GM18907 (cell line): ENCODE data around the gene TEKTIP1.

ENCODE experiments used
- ATAC-seq: cut with Tn5 transposase; IDR thresholded peaks from one replicate; pipeline ENCODE4 v1.9.1; 2021; ENCODE audit warnings: mild to moderate bottlenecking, moderate library complexity; ENCODE audit not compliant: unreplicated experiment

Gene TEKTIP1

DNA sequence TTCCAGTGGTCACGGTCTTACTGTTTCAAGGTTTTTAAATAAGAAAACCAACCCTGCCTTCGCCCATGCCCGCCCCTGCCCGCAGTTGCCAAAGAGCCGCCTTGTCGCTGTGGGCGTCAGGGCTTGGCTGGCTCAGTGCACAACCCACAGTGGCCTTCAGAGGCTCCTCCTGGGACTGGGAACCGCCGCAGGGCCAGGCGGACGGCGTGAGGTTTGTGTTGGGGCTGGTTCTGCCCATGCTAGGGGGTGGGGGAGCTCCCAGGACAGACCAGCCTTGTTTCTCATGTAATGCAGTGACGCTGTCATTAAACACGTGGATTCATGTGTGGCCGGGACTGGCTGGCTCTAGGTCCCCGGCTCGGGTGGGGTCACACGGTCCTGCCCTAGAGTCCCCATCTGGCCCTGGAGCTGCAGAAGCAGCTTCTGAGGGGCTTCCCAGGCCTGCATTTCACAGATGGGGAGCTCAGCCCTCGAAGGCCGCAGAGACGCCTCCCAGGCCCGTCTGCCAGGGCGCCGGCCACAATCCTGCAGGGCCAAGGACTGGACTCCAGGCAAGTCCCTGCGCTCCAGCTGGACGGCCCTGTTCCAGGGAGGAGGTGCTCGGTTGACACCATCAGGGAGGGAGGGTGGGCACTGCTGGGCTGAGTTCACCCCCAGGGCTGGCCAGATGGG lies 2.4 kb upstream of the TEKTIP1 start:
- no peak for ATAC-seq

DNA sequence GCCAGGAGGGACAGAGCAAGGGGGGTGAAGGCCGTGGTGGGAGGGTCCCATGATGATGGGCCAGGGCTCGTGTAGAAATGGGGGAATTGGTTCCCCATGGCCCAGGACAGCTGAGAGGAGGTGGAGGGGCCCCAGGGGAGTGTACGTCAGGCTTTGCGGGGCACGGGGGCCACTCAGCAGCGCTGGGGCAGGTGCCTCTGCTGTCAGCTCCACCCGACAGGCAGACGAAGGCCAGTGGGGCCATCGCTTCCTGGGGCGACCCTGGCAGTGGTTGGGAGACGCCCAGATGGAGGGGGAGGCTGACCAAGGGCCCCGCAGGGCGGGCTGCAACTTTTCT lies 1.9 kb upstream of the TEKTIP1 start:
- ATAC-seq, result no peak

GRCh38 chr19:3537438-3538240 lies 1.3 kb upstream of the TEKTIP1 start:
- no peak for ATAC-seq

- ATAC-seq, result no peak
These were observed 580 bp upstream of the TEKTIP1 start for GRCh38 chr19:3538258-3538929.

DNA sequence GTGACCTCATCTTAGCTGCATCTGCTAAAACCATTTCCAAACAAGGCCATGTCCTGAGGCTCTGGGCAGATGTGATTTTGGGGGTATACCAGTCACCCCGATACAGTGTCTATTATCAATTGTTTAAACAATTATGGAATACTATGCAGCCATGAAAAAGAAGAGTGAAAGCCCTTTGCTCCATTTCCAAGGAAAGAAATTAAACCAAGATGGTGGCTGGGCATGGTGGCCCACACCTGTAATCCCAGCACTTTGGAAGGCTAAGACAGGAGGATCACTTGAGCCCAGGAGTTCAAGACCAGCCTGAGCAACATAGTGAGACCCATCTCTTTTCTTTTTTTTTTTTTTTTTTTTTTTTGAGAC lies 763 bp downstream of the TEKTIP1 start:
- no peak for ATAC-seq

GRCh38 chr19:3543150-3544057 lies 4.4 kb downstream of the TEKTIP1 start:
- no peak for ATAC-seq

DNA sequence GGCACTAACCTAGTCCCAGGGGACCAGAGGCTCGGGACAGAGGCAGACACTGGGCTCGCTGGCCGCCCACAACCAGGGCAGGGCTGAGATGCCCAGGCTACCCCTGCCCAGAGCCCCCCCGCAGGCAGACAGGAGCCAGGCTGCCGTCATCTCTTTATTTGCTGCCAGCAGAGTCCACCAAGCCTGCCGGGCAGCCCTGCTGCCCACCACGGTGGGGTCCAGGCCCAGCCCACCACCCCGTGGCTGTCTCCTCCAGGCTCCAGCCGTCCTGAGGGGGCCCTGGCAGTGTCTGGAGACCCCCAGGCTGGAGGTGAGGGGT lies 5.0 kb downstream of the TEKTIP1 start:
- ATAC-seq, result no peak

GRCh38 chr19:3544742-3545668 lies 6.0 kb downstream of the TEKTIP1 start:
- no peak for ATAC-seq

DNA sequence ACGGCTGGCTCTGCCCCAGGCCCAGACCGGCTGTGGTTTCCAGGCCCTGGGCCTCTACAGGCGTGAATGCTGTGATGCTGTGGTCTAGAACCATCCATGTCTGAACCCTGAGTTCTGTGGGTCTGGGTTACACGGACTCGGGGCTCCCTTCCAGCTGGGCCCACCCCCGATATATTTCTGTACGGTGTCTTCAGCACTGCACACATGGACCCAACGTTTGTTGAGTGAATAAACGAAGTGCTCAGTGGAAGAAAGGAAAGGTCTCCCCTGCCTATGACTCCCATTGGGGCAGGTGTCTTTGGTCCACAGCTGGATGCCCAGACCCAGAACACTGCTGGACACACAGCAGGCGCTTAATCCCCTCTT lies 6.7 kb downstream of the TEKTIP1 start:
- no peak for ATAC-seq

GRCh38 chr19:3546119-3546518 lies 7.1 kb downstream of the TEKTIP1 start:
- ATAC-seq, result no peak

DNA sequence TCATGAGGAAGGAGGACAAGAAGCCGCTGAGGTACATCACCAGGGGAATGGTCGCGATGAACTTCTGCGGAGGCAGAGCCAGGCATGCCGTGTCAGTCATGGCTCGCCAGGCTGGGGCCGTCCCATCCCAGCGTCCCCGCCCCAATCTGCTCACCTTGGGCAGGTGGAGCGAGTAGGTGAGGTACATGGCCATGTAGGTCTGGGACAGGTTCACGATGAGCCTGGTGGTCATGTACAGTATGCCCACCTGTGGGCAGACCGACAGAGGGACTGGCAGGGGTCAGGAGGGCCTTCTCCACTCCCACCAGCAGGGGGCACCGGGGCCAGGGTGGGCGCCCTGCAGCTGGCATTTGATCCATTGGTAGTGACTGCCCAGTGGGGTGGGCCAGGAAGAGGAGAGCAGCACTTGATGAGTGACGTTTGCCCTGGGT lies 8.3 kb downstream of the TEKTIP1 start:
- ATAC-seq, result no peak

- no peak for ATAC-seq
These were observed 8.9 kb downstream of the TEKTIP1 start for GRCh38 chr19:3547767-3548282.

GRCh38 chr19:3548606-3549005 lies 9.6 kb downstream of the TEKTIP1 start:
- ATAC-seq, result no peak

- ATAC-seq, result no peak
These were observed 10.8 kb downstream of the TEKTIP1 start for GRCh38 chr19:3549816-3550215.

GRCh38 chr19:3550947-3551791 lies 12.2 kb downstream of the TEKTIP1 start:
- no peak for ATAC-seq

DNA sequence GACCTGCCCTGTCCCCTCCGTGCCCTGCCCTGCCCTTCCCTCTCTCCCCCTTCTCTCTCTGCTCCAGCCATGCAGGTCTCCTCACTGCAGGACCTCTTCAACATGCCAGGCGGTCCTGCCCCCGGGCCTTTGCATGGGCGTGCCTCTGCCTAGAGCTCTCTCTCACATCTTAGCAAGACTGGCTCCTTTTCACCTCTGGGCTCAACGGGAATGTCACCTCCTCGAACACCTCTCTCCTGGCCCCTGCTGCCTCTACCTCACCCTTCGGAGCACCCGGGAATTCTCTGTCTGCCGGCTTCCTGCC lies 12.8 kb downstream of the TEKTIP1 start:
- no peak for ATAC-seq

DNA sequence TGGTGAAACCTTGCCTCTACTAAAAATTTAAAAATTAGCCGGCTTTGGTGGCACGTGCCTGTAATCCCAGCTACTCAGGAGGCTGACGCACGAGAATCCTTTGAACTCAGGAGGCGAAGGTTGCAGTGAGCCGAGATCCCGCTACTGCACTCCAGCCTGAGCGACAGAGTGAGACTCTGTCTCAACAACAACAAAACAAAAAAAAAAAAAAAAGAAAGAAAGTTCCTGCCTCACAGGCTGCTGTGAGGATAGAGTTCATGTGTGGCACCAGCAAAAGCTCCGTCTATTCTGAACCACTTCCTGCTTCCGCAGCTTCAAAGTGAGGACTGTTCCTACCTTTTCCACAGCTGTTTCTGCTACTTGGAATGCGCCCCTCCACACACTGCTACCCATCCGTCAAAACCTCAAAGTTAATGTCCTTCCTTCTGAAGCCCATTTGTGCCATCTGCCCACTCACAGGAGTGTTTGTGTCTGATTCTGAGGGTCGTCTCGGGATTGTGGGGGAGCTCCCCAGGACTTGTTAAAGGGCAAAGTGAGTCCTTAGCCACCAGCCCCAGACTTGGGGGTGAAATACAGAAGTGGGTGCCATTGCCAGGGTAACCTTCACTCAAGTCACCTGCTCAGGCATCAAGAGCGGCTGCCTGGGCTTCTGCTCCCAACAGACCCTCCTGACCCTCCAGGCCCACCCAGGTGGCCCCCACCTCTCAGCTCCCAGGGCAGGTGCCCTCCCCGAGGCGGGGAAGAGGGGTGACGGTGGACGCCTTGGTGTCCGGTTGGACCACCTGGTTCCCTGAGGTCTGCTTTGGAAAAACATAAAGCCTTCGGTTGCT lies 15.5 kb downstream of the TEKTIP1 start:
- ATAC-seq, result no peak

- ATAC-seq, result no peak
These were observed 16.9 kb downstream of the TEKTIP1 start for GRCh38 chr19:3555653-3556422.
